DND-41 (cell line): ENCODE results near the gene KRT15.
"Not testable (repeated sequence)": the region's sequence is repeated elsewhere in the genome, so short reads cannot be mapped to it uniquely, and the experiment has no call there.

ENCODE experiments used
- ATAC-seq: fragments of 200-7000 bp; cut with Tn5 transposase; 3 replicates; pipeline ENCODE4 v1.9.1; 2021; ENCODE audit warnings: low read depth; ENCODE audit not compliant: insufficient read depth
- DNase-seq: peaks from one replicate; pipeline ENCODE4 v3.0.0-alpha.2; 2020
- H2AFZ ChIP-seq: 2 replicates; pipeline ENCODE4 v1.6.0; 2012; ENCODE audit warnings: low read depth, low read length
- H3K27ac ChIP-seq: 2 replicates; pipeline ENCODE4 v1.5.1; 2012; ENCODE audit warnings: low read length, inconsistent platforms
- H3K27me3 ChIP-seq: fragments of 200-600 bp; sonication (generic); 2 replicates; pipeline ENCODE4 v1.6.0; 2012; ENCODE audit warnings: low read length, mild to moderate bottlenecking, inconsistent platforms; ENCODE audit not compliant: insufficient read depth, poor library complexity
- H3K36me3 ChIP-seq: 2 replicates; pipeline ENCODE4 v1.5.1; 2012; ENCODE audit warnings: low read length, inconsistent platforms; ENCODE audit not compliant: insufficient read depth
- H3K4me1 ChIP-seq: 2 replicates; pipeline ENCODE4 v1.5.1; 2012; ENCODE audit warnings: mild to moderate bottlenecking, low read length; ENCODE audit not compliant: insufficient read depth
- H3K4me2 ChIP-seq: 2 replicates; pipeline ENCODE4 v1.6.0; 2012; ENCODE audit warnings: mild to moderate bottlenecking, moderate library complexity, low read length, inconsistent platforms; ENCODE audit not compliant: insufficient read depth
- H3K4me3 ChIP-seq, 2 experiments: fragments of 200-600 bp in 1 of 2; shearing (Covaris generic) in 1 of 2; 2 replicates each; pipeline ENCODE4 v1.5.1; 2012 to 2016; ENCODE audit warnings: inconsistent platforms in 2 of 2, low read length in 2 of 2, mild to moderate bottlenecking in 2 of 2, low read depth in 1 of 2, moderate library complexity in 1 of 2
- H3K79me2 ChIP-seq: 2 replicates; pipeline ENCODE4 v1.6.0; 2012; ENCODE audit warnings: low read length, inconsistent platforms; ENCODE audit not compliant: insufficient read depth
- H3K9ac ChIP-seq: 2 replicates; pipeline ENCODE4 v1.6.0; 2012; ENCODE audit warnings: low read depth, mild to moderate bottlenecking, inconsistent platforms, low read length, moderate library complexity
- H3K9me3 ChIP-seq: 2 replicates; pipeline ENCODE4 v1.5.1; 2012; ENCODE audit warnings: low read length, moderate library complexity, mild to moderate bottlenecking, inconsistent platforms; ENCODE audit not compliant: insufficient read depth, severe bottlenecking
- H4K20me1 ChIP-seq: 2 replicates; pipeline ENCODE4 v1.6.0; 2012; ENCODE audit warnings: low read length; ENCODE audit not compliant: insufficient read depth
- CTCF ChIP-seq: IDR thresholded peaks from 2 replicates; pipeline ENCODE4 v1.5.1; 2012; ENCODE audit warnings: borderline replicate concordance, low read length, moderate library complexity, mild to moderate bottlenecking; ENCODE audit not compliant: poor library complexity, severe bottlenecking; ENCODE audit errors: extremely low read depth
- EZH2 ChIP-seq: IDR thresholded peaks from 3 replicates; pipeline ENCODE4 v1.6.1; 2012; ENCODE audit warnings: borderline replicate concordance, low read depth, mild to moderate bottlenecking, moderate library complexity, low read length, inconsistent platforms; ENCODE audit not compliant: severe bottlenecking

Gene KRT15

DNA sequence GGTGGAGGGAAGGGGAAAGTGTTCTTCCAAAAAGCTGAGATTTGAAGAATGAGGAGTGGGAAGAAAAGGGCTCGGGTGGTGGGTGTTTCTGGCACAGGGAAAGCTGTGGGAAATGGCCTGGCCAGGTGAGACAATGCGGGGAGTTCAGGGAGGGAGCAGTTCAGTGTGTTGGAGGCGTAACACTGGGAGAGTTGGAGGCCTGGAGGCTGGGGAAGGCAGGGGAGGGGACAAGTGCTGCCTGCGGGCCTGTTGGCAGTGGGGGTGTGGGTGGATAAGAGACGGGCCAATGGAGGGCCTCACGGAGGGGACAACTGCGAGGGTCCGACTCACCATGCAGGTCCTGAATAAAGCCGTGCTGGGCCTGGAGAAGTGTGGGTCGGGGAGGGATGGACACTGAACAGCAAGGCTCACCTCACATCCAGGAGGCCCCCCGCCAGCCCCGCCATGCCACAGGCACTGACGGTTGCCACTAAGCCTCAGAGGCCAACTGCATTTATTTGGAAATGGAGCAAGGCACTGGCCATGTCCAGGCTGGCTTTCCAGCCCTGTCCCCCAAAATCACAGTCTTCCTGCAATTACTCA lies 27.2 kb upstream of the KRT15 start:
- Histone ChIP-seq H3K4me3 (no peak overlapping the region), H3K4me2 (no peak overlapping the region), H3K9me3 (no peaks in the 10 kb centered on the region), H2AFZ (no peak overlapping the region), H3K27me3 (no peaks in the 10 kb centered on the region), H3K36me3 (no peaks in the 10 kb centered on the region), H3K4me1 (peaks cover 3% of the 10 kb centered on the region; the same call in 1 of the 2 replicates), H3K79me2 (no peaks in the 10 kb centered on the region), H3K9ac (no peak overlapping the region), H4K20me1 (no peaks in the 10 kb centered on the region; the same call in 1 of the 2 replicates), H3K27ac (no peak overlapping the region)
- DNase-seq = no peak
- TF ChIP-seq EZH2 = no peak
- no peak for TF ChIP-seq CTCF
- ATAC-seq = no peak

DNA sequence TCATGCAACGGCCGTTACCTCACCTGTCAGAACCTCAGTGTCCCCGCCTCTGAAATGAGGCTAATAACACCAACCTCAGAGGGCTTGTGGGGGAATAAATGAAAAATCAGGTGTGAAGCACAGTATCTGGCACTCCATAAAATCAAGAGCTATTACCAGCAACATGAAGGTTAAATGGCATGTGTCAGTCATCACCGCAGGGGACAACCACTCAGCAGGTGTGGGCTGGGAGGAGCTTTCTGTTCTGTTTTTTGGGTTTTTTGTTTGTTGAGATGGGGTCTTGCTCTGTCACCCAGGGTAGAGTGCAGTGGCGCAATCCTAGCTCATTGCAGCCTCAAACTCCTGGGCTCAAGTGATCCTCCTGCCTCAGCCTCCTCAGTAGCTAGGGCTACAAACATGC lies 26.2 kb upstream of the KRT15 start:
- peaks cover 6% of the 10 kb centered on the region for H3K27me3 ChIP-seq
- no peaks in the 10 kb centered on the region for H3K9me3 ChIP-seq
- DNase-seq = no peak
- H3K27ac ChIP-seq = no peak overlapping the region
- no peak overlapping the region for H2AFZ ChIP-seq
- ATAC-seq = no peak
- H3K4me2 ChIP-seq = no peak overlapping the region
- no peak overlapping the region for H3K9ac ChIP-seq
- no peaks in the 10 kb centered on the region; the same call in 1 of the 2 replicates for H4K20me1 ChIP-seq
- H3K79me2 ChIP-seq = no peaks in the 10 kb centered on the region
- H3K4me1 ChIP-seq = peaks cover 3% of the 10 kb centered on the region; the same call in 1 of the 2 replicates
- no peak overlapping the region for H3K4me3 ChIP-seq
- H3K36me3 ChIP-seq = no peaks in the 10 kb centered on the region
- no peak for TF ChIP-seq CTCF

DNA sequence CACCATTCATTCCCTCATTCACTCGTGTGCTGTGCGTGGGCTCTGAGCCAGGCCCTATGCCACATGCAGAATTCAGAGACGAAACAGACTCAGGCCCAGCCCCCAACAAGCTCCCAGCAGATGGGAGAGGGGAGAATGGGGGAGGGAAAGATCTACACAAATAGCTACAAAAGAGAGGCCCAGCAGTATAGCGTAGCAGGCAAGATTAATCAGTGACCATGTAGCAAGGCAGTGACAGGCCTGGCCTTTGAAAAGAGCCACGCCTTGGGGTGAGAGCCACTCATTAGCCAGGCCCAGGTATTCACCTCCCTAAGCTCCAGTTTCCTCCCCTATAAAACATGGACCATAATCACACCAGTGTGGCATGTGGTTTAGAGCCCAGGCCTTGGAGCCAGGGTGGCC lies 25.8 kb upstream of the KRT15 start:
- ATAC-seq (no peak), DNase-seq (no peak)
- Histone ChIP-seq H3K27me3 (peaks cover 6% of the 10 kb centered on the region), H3K9me3 (no peaks in the 10 kb centered on the region), H3K36me3 (no peaks in the 10 kb centered on the region), H4K20me1 (no peaks in the 10 kb centered on the region; the same call in 1 of the 2 replicates), H3K27ac (no peak overlapping the region), H3K4me3 (no peak overlapping the region), H3K4me1 (peaks cover 3% of the 10 kb centered on the region; the same call in 1 of the 2 replicates), H2AFZ (no peak overlapping the region), H3K4me2 (no peak overlapping the region), H3K79me2 (no peaks in the 10 kb centered on the region), H3K9ac (no peak overlapping the region)
- no peak for TF ChIP-seq EZH2

- not testable (repeated sequence) for H3K4me2 ChIP-seq, DNase-seq, H3K4me1 ChIP-seq, ATAC-seq, H3K27me3 ChIP-seq, H3K9me3 ChIP-seq, H2AFZ ChIP-seq, H3K4me3 ChIP-seq, H3K9ac ChIP-seq, H3K36me3 ChIP-seq, H3K27ac ChIP-seq, H3K79me2 ChIP-seq, H4K20me1 ChIP-seq
These were observed 24.1 kb upstream of the KRT15 start for GRCh38 chr17:41542786-41543185.
